ENCODE measurements around the gene DAGLB.
"Not testable (repeated sequence)": the region's sequence is repeated elsewhere in the genome, so short reads cannot be mapped to it uniquely, and the experiment has no call there.

DAGLB gene

GRCh38 chr7:6447581-6448199 is at the start of gene DAGLB:
TSS of gene DAGLB (minus strand) at chr7:6447954. CDS start at chr7:6447842, 112 bp downstream.
- in situ Hi-C loops (cut with MboI; ENCODE audit: low sequenced_read_pairs), result no loop called here

- in situ Hi-C loops (cut with MboI; ENCODE audit: low sequenced_read_pairs), result no loop called here
Measured at GRCh38 chr7:6497637-6497905, 49.8 kb upstream of the DAGLB start.

- in situ Hi-C loops (cut with MboI; ENCODE audit: low sequenced_read_pairs), result no loop called here
Measured at GRCh38 chr7:6496842-6497636, 49.3 kb upstream of the DAGLB start.

GRCh38 chr7:6495597-6496262 is 48.0 kb upstream of the DAGLB start:
- in situ Hi-C loops (cut with MboI; ENCODE audit: low sequenced_read_pairs), result no loop called here

DNA sequence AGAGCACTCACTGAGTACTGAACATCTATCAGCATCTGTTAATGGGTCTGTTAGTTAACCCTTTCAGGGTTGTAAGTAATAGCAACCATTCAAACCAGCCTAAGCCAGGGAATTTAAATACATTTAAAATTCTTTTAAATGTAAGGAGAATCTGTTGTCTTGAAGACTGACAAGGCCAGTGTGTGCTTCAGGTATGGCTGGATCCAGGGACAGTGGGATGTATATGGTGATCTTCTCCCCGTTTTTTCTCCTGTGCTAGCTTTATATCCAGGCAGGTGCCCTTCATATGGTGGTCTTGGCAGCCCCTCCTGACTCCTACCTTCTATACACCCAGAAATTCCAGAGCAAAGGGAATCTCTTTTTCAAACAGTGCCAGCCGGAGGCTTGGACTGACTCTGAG is 46.6 kb upstream of the DAGLB start:
- in situ Hi-C loops (cut with MboI; ENCODE audit: low sequenced_read_pairs), result no loop called here

GRCh38 chr7:6491194-6491593 is 43.4 kb upstream of the DAGLB start:
- in situ Hi-C loops (cut with MboI; ENCODE audit: low sequenced_read_pairs), result no loop called here

- in situ Hi-C loops (cut with MboI; ENCODE audit: low sequenced_read_pairs), result no loop called here
Measured at GRCh38 chr7:6489612-6490011, 41.9 kb upstream of the DAGLB start.

DNA sequence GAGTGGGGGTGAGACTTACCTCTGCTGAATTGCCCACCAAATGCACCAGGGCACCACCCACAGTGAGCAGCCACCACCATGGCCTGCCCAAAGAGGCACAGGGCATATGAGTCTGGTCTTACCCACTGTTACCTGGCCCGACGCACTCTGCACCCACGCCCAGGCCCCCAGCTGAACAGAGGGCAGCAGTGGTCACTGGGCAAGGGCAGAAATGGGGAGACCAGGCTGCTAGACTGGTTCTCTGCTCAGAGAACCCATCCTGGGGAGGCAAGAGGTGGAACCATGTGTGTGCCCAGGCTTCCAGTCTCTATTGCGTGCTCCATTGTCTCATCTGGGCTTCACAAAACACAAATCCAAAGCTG is 39.4 kb upstream of the DAGLB start:
- in situ Hi-C loops (cut with MboI; ENCODE audit: low sequenced_read_pairs), result no loop called here

DNA sequence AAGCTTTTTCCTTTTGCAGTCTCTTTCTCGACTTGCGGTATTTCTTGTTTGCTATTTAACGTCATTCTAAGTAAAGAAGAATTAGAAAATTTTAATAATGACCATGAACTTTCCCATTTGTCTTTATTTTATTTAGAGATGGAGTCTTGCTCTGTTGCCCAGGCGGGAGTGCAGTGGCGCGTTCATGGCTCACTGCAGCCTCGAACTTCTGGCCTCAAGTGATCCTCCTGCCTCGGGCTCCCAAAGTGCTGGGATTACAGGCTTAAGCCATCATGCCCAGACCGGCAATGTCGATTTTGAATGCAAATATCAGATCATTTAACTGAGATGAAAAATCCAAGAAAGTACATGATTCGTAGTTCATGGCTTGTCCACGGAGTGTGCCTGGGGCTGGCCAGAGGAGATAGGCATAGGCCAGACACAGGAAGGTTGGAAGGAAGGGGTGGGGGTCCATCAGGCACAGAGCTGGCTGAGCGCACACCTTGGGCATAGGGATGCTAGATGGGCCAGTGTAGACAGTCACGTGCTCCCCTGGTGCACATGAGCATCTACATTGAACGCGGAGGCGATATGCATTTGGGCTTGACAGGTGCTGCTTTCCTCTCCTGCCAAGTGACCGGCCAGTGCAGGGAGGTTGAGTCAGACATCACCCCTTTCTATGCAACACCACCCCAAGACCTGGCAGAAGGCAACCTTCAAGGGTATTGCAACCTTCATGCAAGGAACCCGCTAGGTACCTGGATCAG is 38.9 kb upstream of the DAGLB start:
- in situ Hi-C loops (cut with MboI; ENCODE audit: low sequenced_read_pairs), result no loop called here

DNA sequence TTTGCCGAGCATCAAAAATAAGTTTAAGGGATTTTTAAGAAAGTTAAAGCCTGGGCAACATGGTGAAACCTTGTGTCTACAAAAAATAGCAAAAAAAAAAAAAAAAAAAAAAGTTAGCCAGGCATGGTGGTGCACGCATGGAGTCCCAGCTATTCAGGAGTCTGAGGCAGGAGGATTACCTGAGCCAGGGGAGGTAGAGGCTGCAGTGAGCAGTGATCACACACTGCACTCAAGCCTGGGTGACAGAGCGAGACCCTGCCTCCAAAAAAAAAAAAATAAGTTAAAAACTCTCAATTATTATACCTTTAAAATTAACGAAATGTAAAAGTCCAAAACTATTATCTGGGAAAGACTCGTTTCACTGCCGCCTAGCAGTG is 35.0 kb upstream of the DAGLB start:
- in situ Hi-C loops (cut with MboI; ENCODE audit: low sequenced_read_pairs), result no loop called here

DNA sequence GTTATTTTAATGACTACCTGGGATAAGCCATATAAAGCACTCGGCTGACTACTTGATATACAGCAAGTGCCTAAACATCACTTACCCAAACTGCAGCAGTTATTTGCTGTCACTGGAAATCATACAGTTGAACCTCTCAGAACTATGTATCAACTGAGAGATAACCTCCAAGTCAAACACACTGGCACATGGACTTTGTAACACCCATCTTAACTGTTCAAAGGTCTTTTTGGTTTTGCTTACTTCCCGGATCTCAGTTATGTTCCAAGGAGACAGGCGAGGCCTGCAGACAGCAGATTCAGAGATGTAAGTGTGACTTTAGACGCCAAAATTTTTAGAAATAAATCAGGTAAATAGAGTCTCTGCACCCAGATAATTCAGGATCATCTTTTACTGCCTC is 34.6 kb upstream of the DAGLB start:
- in situ Hi-C loops (cut with MboI; ENCODE audit: low sequenced_read_pairs), result no loop called here

- in situ Hi-C loops (cut with MboI; ENCODE audit: low sequenced_read_pairs), result no loop called here
Measured at GRCh38 chr7:6481445-6481844, 33.7 kb upstream of the DAGLB start.

DNA sequence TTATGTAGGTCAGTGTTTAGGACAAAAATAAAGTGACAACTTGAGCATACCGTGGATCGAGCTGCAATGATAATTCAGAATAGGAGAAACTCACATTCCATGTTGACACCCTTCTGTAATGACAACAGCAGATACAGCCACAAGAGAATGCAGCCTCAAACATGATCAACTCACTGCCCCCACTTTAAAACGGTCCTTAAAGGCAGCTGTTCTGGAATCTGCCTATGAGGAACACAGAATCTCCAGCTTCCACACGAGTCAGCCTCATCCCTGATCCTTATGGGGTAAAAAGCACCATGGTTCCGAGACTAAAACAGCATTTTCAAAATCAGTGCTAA is 32.5 kb upstream of the DAGLB start:
- in situ Hi-C loops (cut with MboI; ENCODE audit: low sequenced_read_pairs), result no loop called here

- in situ Hi-C loops (cut with MboI; ENCODE audit: low sequenced_read_pairs), result no loop called here
Measured at GRCh38 chr7:6479067-6479466, 31.3 kb upstream of the DAGLB start.

DNA sequence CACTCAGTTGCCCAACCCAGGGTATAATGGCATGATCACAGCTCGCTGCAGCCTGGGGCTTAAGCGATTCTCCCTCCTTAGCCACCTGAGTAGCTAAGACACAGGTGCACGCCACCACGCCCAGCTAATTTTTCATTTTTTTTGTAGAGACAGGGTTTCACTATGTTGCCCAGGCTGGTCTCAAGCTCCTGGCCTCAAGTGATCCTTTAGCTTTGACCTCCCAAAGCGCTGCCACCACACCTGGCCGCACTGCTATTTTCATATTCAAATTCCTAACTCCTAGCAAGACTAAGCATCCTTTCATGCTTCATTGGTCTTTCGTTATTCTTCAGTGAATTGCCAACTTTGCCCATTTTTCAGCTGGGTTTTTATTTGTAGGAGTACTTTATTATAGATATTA is 30.4 kb upstream of the DAGLB start:
- in situ Hi-C loops (cut with MboI; ENCODE audit: low sequenced_read_pairs), result no loop called here

GRCh38 chr7:6477318-6477660 is 29.5 kb upstream of the DAGLB start:
- in situ Hi-C loops (cut with MboI; ENCODE audit: low sequenced_read_pairs), result no loop called here

- in situ Hi-C loops (cut with MboI; ENCODE audit: low sequenced_read_pairs), result no loop called here
Measured at GRCh38 chr7:6476596-6477317, 29.0 kb upstream of the DAGLB start.

DNA sequence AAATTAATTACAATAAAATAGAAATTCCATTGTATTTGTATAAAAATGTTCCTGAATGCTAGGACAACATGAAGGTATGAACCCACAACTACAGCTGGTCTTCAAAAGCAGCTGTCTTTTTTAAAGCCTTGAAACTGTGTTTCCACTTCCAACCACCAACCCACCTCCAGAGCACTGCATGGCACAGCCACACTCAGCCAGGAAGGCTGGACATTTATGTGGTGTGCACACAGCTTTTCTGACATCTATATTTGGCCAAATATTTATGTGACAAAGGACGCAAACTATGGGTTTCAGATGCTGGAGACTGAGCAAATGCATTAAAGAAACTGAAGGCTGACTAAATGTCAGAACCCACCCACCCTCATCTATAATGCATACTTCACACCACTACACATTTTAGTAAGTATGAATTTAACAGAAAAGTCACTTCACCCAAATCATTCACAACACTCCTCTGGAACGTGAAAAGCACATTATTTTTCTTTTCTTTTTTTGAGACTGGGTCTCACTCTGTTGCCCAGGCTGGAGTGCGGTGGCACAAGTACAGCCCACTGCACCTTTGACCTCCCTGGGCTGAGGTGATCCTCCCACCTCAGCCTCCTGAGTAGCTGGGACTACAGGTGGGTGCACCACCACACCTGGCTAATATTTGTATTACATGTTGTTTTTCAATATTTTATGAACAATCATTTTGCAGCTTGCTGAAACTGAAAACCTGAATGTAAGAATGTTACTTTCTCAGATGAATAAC is 27.9 kb upstream of the DAGLB start:
- in situ Hi-C loops (cut with MboI; ENCODE audit: low sequenced_read_pairs), result no loop called here

GRCh38 chr7:6465862-6466261 is 18.1 kb upstream of the DAGLB start:
- in situ Hi-C loops (cut with MboI; ENCODE audit: low sequenced_read_pairs), result no loop called here

DNA sequence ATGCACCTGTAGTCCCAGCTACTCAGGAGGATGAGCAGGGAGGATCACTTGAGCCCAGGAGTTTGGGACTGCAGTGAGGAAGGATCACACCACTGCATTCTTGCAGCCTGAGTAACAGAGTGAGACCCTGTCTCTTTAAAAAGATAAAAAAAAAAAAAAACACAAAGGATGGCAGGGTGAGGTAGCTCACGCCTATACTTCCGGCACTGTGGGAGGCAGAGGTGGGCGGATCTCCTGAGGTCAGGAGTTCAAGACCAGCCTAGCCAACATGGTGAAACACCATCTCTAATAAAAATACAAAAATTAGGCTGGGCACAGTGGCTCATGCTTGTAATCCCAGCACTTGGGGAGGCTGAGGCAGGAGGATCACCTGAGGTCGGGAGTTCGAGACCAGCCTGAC is 15.9 kb upstream of the DAGLB start:
- in situ Hi-C loops (cut with MboI; ENCODE audit: low sequenced_read_pairs), result not testable (repeated sequence)
